HepG2 (cell line): Measurements from ENCODE around the gene NR2F1-AS1. TPM values are rescaled to one million over a fixed set of nuclear protein-coding genes. Genes with fewer than 3 reads are reported as not detected.

Experiments
- BORCS8-MEF2B ChIP-seq: sonication (generic); formaldehyde crosslinking; IDR thresholded peaks from 2 replicates; pipeline ENCODE4 v1.8.0; 2022; ENCODE audit warnings: mild to moderate bottlenecking, missing genetic modification reagents
- DR1 ChIP-seq: sonication (generic); formaldehyde crosslinking; IDR thresholded peaks from 2 replicates; pipeline ENCODE4 v1.8.0; 2021; ENCODE audit warnings: mild to moderate bottlenecking, missing genetic modification reagents, inconsistent platforms
- GATA4 ChIP-seq: sonication (generic); IDR thresholded peaks from 2 replicates; pipeline ENCODE4 v1.6.1; 2016; ENCODE audit warnings: antibody characterized with exemption, low read depth, borderline replicate concordance
- MED8 ChIP-seq: sonication (generic); formaldehyde crosslinking; IDR thresholded peaks from 2 replicates; pipeline ENCODE4 v1.8.1; 2023; ENCODE audit warnings: mild to moderate bottlenecking, missing genetic modification reagents; ENCODE audit not compliant: insufficient replicate concordance
- SATB2 ChIP-seq: sonication (generic); formaldehyde crosslinking; IDR thresholded peaks from 2 replicates; pipeline ENCODE4 v1.5.0; 2020; ENCODE audit warnings: missing genetic modification reagents
- SP140L ChIP-seq: sonication (generic); formaldehyde crosslinking; IDR thresholded peaks from 2 replicates; pipeline ENCODE4 v1.4.0; 2020; ENCODE audit warnings: missing genetic modification reagents, borderline replicate concordance
- STAG1 ChIP-seq: sonication (generic); formaldehyde crosslinking; IDR thresholded peaks from 2 replicates; pipeline ENCODE4 v1.4.0; 2020; ENCODE audit warnings: missing genetic modification reagents
- TOPORS ChIP-seq: sonication (generic); formaldehyde crosslinking; IDR thresholded peaks from 2 replicates; pipeline ENCODE4 v1.8.0; 2023; ENCODE audit warnings: mild to moderate bottlenecking, missing genetic modification reagents
- ZNF143 ChIP-seq: sonication (generic); formaldehyde crosslinking; IDR thresholded peaks from 2 replicates; pipeline ENCODE4 v1.4.0; 2020; ENCODE audit warnings: missing genetic modification reagents
- ZNF235 ChIP-seq: sonication (generic); formaldehyde crosslinking; IDR thresholded peaks from 2 replicates; pipeline ENCODE4 v1.8.1; 2023; ENCODE audit warnings: mild to moderate bottlenecking, missing genetic modification reagents, borderline replicate concordance
- ZNF253 ChIP-seq: sonication (generic); formaldehyde crosslinking; IDR thresholded peaks from 2 replicates; pipeline ENCODE4 v1.8.0; 2022; ENCODE audit warnings: mild to moderate bottlenecking, missing genetic modification reagents, borderline replicate concordance
- ZNF263 ChIP-seq: sonication (generic); formaldehyde crosslinking; IDR thresholded peaks from 2 replicates; pipeline ENCODE4 v1.4.0; 2020; ENCODE audit warnings: missing genetic modification reagents
- ZNF441 ChIP-seq: sonication (generic); formaldehyde crosslinking; IDR thresholded peaks from 2 replicates; pipeline ENCODE4 v1.7.0; 2021; ENCODE audit warnings: missing genetic modification reagents, borderline replicate concordance
- ZNF782 ChIP-seq: sonication (generic); formaldehyde crosslinking; IDR thresholded peaks from 2 replicates; pipeline ENCODE4 v1.4.0; 2020; ENCODE audit warnings: missing genetic modification reagents, mild to moderate bottlenecking, borderline replicate concordance
- ZNF83 ChIP-seq: sonication (generic); formaldehyde crosslinking; IDR thresholded peaks from 2 replicates; pipeline ENCODE4 v1.4.0; 2020; ENCODE audit warnings: missing genetic modification reagents, mild to moderate bottlenecking, borderline replicate concordance
- polyA plus RNA-seq, 8 experiments: library from polyadenylated mRNA; depleted of rRNA in 3 of 8; stranded (reverse) in 7 of 8; unstranded in 1 of 8; fragments of >200 nt; fragmentation: Illumina TruSeq in 4 of 8; extraction: Trizol in 4 of 8; gene quantifications; 2 replicates each; pipeline versions ENCODE4 v1.2.1 to v1.2.3, GENCODE V29; 2011 to 2016; ENCODE audit warnings: low read depth in 4 of 8, missing spikeins in 1 of 8, mixed read lengths in 1 of 8; ENCODE audit not compliant: insufficient read depth in 1 of 8
- total RNA-seq, 5 experiments: library from RNA; depleted of rRNA; stranded (reverse); fragments of >200 nt; fragmentation: Illumina TruSeq; extraction: Trizol; gene quantifications; 2 replicates each; pipeline ENCODE4 v1.2.3, GENCODE V29; 2016; ENCODE audit warnings: low read depth in 1 of 5
- TF ChIP-seq, protein P1 (sequence below): sonication (generic); formaldehyde crosslinking; IDR thresholded peaks from 2 replicates; pipeline ENCODE4 v1.4.0; 2020; ENCODE audit warnings: missing genetic modification reagents
- TF ChIP-seq, protein P2 (sequence below): sonication (generic); formaldehyde crosslinking; IDR thresholded peaks from 2 replicates; pipeline ENCODE4 v1.5.0; 2020; ENCODE audit warnings: mild to moderate bottlenecking, missing genetic modification reagents, moderate library complexity
- TF ChIP-seq, protein P3 (sequence below): IDR thresholded peaks from 2 replicates; pipeline ENCODE4 v1.6.1; 2016; ENCODE audit warnings: mild to moderate bottlenecking
- TF ChIP-seq, protein P4 (sequence below): sonication (generic); formaldehyde crosslinking; IDR thresholded peaks from 2 replicates; pipeline ENCODE4; 2020; ENCODE audit warnings: missing genetic modification reagents, mild to moderate bottlenecking, borderline replicate concordance

NR2F1-AS1 gene
- total and polyA plus RNA-seq, 2 of the 13 experiments (the other 11 are each of a cell fraction or from before 2014, with no cell fraction given): 2.8 TPM

DNA sequence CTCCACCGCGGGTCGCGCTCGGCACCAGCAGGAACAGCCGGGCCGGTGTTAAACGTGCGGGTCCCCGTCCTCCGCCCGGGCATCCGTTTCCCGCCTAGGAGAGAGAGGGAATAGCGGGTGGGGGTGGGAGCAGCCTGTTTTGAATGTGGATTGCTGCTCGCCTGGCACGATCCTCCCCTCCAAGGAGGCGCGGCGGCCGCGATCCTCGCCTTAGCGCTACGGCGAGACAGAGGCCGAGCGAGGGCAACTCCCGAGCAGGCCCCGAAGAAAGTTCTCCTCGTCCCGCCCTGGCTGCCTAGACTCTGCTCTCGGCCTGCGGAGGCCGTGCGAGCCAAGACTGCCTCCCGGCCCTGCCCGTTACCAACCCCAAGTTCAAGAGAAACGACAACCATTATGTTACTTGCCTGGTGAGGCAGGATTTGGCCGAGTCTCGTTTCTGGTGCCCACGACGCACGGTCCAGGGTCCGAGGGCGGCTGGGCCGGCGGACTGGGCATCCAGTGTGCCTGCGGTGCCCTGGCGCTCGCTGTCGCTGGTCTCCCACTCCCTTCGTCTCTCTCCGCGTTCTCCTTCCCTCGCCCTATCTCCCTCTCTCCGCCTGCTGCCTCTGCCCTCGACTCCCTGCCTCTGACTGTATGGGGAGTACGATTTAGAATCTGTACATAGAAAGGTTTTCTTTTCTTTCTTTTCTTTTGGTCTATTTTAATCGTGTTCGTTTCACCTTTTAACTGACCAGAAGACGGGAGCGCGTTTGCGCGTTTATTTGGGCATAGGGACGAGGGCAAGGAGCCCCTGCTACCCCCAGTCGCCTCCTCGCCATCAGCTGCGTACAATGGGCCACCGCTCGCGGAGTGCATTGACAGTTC, 724 bp downstream of the NR2F1-AS1 start (continued):
- 0 out of 2 replicates have a peak, but pooled peaks have one; percentile 2 for TF ChIP-seq SP140L (CRISPR knock-in tag)
- 0 out of 2 replicates have a peak, but pooled peaks have one; percentile 2 for TF ChIP-seq STAG1 (CRISPR knock-in tag)
- TF ChIP-seq GATA4: no peak
- peak; percentile 40; the same call in 1 of the 2 replicates for TF ChIP-seq BORCS8-MEF2B
- TF ChIP-seq ZNF441 (CRISPR knock-in tag): no peak
- TF ChIP-seq, protein P1, sequence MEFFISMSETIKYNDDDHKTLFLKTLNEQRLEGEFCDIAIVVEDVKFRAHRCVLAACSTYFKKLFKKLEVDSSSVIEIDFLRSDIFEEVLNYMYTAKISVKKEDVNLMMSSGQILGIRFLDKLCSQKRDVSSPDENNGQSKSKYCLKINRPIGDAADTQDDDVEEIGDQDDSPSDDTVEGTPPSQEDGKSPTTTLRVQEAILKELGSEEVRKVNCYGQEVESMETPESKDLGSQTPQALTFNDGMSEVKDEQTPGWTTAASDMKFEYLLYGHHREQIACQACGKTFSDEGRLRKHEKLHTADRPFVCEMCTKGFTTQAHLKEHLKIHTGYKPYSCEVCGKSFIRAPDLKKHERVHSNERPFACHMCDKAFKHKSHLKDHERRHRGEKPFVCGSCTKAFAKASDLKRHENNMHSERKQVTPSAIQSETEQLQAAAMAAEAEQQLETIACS (CRISPR knock-in tag): no peak
- TF ChIP-seq DR1 (CRISPR knock-in tag): peak; percentile 26; the same call in 1 of the 2 replicates
- no peak for TF ChIP-seq ZNF143 (CRISPR knock-in tag)
- 0 out of 2 replicates have a peak, but pooled peaks have one; percentile 28 for TF ChIP-seq ZNF782 (CRISPR knock-in tag)
- TF ChIP-seq, protein P2, sequence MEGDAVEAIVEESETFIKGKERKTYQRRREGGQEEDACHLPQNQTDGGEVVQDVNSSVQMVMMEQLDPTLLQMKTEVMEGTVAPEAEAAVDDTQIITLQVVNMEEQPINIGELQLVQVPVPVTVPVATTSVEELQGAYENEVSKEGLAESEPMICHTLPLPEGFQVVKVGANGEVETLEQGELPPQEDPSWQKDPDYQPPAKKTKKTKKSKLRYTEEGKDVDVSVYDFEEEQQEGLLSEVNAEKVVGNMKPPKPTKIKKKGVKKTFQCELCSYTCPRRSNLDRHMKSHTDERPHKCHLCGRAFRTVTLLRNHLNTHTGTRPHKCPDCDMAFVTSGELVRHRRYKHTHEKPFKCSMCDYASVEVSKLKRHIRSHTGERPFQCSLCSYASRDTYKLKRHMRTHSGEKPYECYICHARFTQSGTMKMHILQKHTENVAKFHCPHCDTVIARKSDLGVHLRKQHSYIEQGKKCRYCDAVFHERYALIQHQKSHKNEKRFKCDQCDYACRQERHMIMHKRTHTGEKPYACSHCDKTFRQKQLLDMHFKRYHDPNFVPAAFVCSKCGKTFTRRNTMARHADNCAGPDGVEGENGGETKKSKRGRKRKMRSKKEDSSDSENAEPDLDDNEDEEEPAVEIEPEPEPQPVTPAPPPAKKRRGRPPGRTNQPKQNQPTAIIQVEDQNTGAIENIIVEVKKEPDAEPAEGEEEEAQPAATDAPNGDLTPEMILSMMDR (CRISPR knock-in tag): peak; percentile 17; the same call in 1 of the 2 replicates
- 0 out of 2 replicates have a peak, but pooled peaks have one; percentile 56 for TF ChIP-seq ZNF235 (CRISPR knock-in tag)
- 0 out of 2 replicates have a peak, but pooled peaks have one; percentile 32 for TF ChIP-seq ZNF253 (CRISPR knock-in tag)
- TF ChIP-seq TOPORS (CRISPR knock-in tag): peak; percentile 58; the same call in 1 of the 2 replicates
- TF ChIP-seq, protein P3, sequence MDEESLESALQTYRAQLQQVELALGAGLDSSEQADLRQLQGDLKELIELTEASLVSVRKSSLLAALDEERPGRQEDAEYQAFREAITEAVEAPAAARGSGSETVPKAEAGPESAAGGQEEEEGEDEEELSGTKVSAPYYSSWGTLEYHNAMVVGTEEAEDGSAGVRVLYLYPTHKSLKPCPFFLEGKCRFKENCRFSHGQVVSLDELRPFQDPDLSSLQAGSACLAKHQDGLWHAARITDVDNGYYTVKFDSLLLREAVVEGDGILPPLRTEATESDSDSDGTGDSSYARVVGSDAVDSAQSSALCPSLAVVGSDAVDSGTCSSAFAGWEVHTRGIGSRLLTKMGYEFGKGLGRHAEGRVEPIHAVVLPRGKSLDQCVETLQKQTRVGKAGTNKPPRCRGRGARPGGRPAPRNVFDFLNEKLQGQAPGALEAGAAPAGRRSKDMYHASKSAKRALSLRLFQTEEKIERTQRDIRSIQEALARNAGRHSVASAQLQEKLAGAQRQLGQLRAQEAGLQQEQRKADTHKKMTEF (CRISPR knock-in tag): 0 out of 2 replicates have a peak, but pooled peaks have one; percentile 36
- TF ChIP-seq ZNF83 (CRISPR knock-in tag): no peak
- no peak for TF ChIP-seq MED8 (CRISPR knock-in tag)
- TF ChIP-seq, protein P4, sequence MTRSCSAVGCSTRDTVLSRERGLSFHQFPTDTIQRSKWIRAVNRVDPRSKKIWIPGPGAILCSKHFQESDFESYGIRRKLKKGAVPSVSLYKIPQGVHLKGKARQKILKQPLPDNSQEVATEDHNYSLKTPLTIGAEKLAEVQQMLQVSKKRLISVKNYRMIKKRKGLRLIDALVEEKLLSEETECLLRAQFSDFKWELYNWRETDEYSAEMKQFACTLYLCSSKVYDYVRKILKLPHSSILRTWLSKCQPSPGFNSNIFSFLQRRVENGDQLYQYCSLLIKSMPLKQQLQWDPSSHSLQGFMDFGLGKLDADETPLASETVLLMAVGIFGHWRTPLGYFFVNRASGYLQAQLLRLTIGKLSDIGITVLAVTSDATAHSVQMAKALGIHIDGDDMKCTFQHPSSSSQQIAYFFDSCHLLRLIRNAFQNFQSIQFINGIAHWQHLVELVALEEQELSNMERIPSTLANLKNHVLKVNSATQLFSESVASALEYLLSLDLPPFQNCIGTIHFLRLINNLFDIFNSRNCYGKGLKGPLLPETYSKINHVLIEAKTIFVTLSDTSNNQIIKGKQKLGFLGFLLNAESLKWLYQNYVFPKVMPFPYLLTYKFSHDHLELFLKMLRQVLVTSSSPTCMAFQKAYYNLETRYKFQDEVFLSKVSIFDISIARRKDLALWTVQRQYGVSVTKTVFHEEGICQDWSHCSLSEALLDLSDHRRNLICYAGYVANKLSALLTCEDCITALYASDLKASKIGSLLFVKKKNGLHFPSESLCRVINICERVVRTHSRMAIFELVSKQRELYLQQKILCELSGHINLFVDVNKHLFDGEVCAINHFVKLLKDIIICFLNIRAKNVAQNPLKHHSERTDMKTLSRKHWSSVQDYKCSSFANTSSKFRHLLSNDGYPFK: peak; percentile 27; the same call in 1 of the 2 replicates
- TF ChIP-seq SATB2: no peak
- no peak for TF ChIP-seq ZNF263 (CRISPR knock-in tag)
